GM12878 (cell line): ENCODE results near the gene HERC2. TPM values are rescaled to one million over a fixed set of nuclear protein-coding genes. Genes with fewer than 3 reads are reported as not detected.
A peak's percentile ranks its signal among the peaks of the same experiment; 100 is the strongest.

Experiments
- ATAC-seq: fragments of 200-7000 bp; cut with Tn5 transposase; 3 replicates; pipeline ENCODE4 v1.9.1; 2020; ENCODE audit warnings: mild to moderate bottlenecking, moderate library complexity
- BruUV-seq: library from RNA; stranded (reverse); fragments of 400-500 nt; replicated peaks from 2 replicates; lab custom pipeline; 2021; lab: Mats Ljungman, UMichigan
- CTCF ChIA-PET: fragments of 300-600 bp; sonication (Branson Sonifier 250); formaldehyde crosslinking; extraction: SDS; loops from one replicate; lab custom pipeline; 2021; ENCODE audit warnings: inconsistent platforms; lab: Yijun Ruan, JAX
- POLR2A ChIA-PET: fragments of 350-600 bp; formaldehyde crosslinking; extraction: SDS; loops from one replicate; lab custom pipeline; 2021; ENCODE audit warnings: inconsistent platforms; lab: Charles Lee
- RAD21 ChIA-PET: fragments of 300-600 bp; sonication (Branson Sonifier 250); formaldehyde crosslinking; loops from one replicate; lab custom pipeline; 2023; ENCODE audit warnings: antibody characterized with exemption; ENCODE audit not compliant: unreplicated experiment; lab: Charles Lee
- SMC1A ChIA-PET: fragments of 300-600 bp; sonication (Branson Sonifier 250); formaldehyde crosslinking; loops from one replicate; lab custom pipeline; 2023; ENCODE audit not compliant: unreplicated experiment, uncharacterized antibody; lab: Charles Lee
- DNase-seq: peaks from one replicate; pipeline ENCODE4 v3.0.0-alpha.2; 2011; ENCODE audit warnings: low read depth, low spot score
- FAIRE-seq: peaks from 3 replicates; lab custom pipeline; 2011; peaks lifted over from hg19 to GRCh38; lab: Jason Lieb, UNC
- H2AFZ ChIP-seq: 2 replicates; pipeline ENCODE4 v1.6.0; 2011; ENCODE audit warnings: low read depth, low read length, control low read depth; ENCODE audit not compliant: control insufficient read depth
- H3K27ac ChIP-seq: 2 replicates; pipeline ENCODE4 v1.5.1; 2011; ENCODE audit warnings: control low read depth; ENCODE audit not compliant: control insufficient read depth, insufficient read depth
- H3K27me3 ChIP-seq, 2 experiments: replicated peaks in 1 of 2; 2 replicates each; pipeline versions ENCODE4 v1.6.0 to v1.6.1; 2011; ENCODE audit warnings: low read length in 1 of 2; ENCODE audit not compliant: control insufficient read depth in 2 of 2, insufficient read depth in 2 of 2
- H3K36me3 ChIP-seq, 2 experiments: 2 replicates each; pipeline ENCODE4 v1.5.1; 2011; ENCODE audit warnings: low read length in 1 of 2; ENCODE audit not compliant: control insufficient read depth in 2 of 2, insufficient read depth in 2 of 2
- H3K4me1 ChIP-seq: 2 replicates; pipeline ENCODE4 v1.6.1; 2011; ENCODE audit warnings: mild to moderate bottlenecking, low read length, moderate library complexity, mixed read lengths; ENCODE audit not compliant: control insufficient read depth, insufficient read depth
- H3K4me2 ChIP-seq: 2 replicates; pipeline ENCODE4 v1.6.0; 2011; ENCODE audit warnings: control low read depth; ENCODE audit not compliant: control insufficient read depth, insufficient read depth
- H3K4me3 ChIP-seq: fragments of 200-600 bp; sonication (generic); 2 replicates; pipeline ENCODE4 v1.5.1; 2016
- H3K79me2 ChIP-seq: 2 replicates; pipeline ENCODE4 v1.6.0; 2011; ENCODE audit warnings: low read length; ENCODE audit not compliant: control insufficient read depth, insufficient read depth
- H3K9ac ChIP-seq: 2 replicates; pipeline ENCODE4 v1.8.0; 2011; ENCODE audit warnings: low read length, control low read depth, mixed read lengths; ENCODE audit not compliant: control insufficient read depth, insufficient read depth
- H3K9me3 ChIP-seq: replicated peaks from 3 replicates; pipeline ENCODE4 v1.5.1; 2011; ENCODE audit warnings: mild to moderate bottlenecking, low read length; ENCODE audit not compliant: control insufficient read depth, insufficient read depth
- H4K20me1 ChIP-seq: 2 replicates; pipeline ENCODE4 v1.6.0; 2011; ENCODE audit not compliant: control insufficient read depth, insufficient read depth
- HCFC1 ChIP-seq: fragments of 150-350 bp; IDR thresholded peaks from 2 replicates; pipeline ENCODE4 v1.6.1; 2014; ENCODE audit warnings: low read length
- IKZF1 ChIP-seq: fragments of 450-650 bp; conservative IDR thresholded peaks from 2 replicates; pipeline ENCODE4 v1.6.1; 2017; ENCODE audit warnings: antibody characterized with exemption, mild to moderate bottlenecking
- RAD21 ChIP-seq: IDR thresholded peaks from 2 replicates; pipeline ENCODE4 v1.6.1; 2011; ENCODE audit warnings: mild to moderate bottlenecking, low read depth, low read length, moderate library complexity; ENCODE audit not compliant: insufficient read depth
- RCOR1 ChIP-seq: conservative IDR thresholded peaks from 2 replicates; pipeline ENCODE4 v1.6.1; 2012; ENCODE audit warnings: low read depth, low read length, improper control_type of control experiment
- SKIL ChIP-seq: fragments of 450-650 bp; IDR thresholded peaks from 2 replicates; pipeline ENCODE4 v1.6.1; 2017; ENCODE audit warnings: mild to moderate bottlenecking, low read depth, inconsistent platforms; ENCODE audit not compliant: poor library complexity, severe bottlenecking
- SMC3 ChIP-seq: IDR thresholded peaks from 2 replicates; pipeline ENCODE4 v1.6.1; 2011; ENCODE audit warnings: low read length, improper control_type of control experiment, borderline replicate concordance
- ZBTB4 ChIP-seq: fragments of 450-650 bp; formaldehyde crosslinking; IDR thresholded peaks from 2 replicates; pipeline ENCODE4 v1.4.0; 2022; ENCODE audit warnings: mild to moderate bottlenecking, moderate library complexity
- WGBS: methylation state at CpG from one replicate; pipeline ENCODE4 v1.1.6; 2016; ENCODE audit warnings: low lambda C conversion rate; ENCODE audit not compliant: insufficient replicate concordance, insufficient coverage; ENCODE audit errors: missing lambda C conversion rate; 5-methylcytosine and 5-hydroxymethylcytosine counted together
- in situ Hi-C: fragments of 300-500 bp; cut with MboI; formaldehyde crosslinking; loops from 9 replicates; pipeline ENCODE4 v1.14.3; 2018; ENCODE audit warnings: mixed read lengths
- intact Hi-C: fragments of 100-400 bp; cut with micrococcal nuclease; formaldehyde crosslinking; loops from one replicate; pipeline ENCODE4 v1.14.2; 2022; ENCODE audit not compliant: unreplicated experiment
- polyA plus RNA-seq, 11 experiments: library from polyadenylated mRNA; depleted of rRNA in 4 of 11; unstranded in 6 of 11; stranded (reverse) in 5 of 11; fragments of >200 nt; fragmentation: Nextera tagmentation in 4 of 11; fragmentation: Illumina TruSeq in 1 of 11; extraction: Ambion mirVana in 4 of 11; extraction: Trizol in 1 of 11; gene quantifications; 1 replicate in 1 of 11; 2 replicates in 10 of 11; pipeline versions ENCODE4 v1.2.1 to v1.2.3, GENCODE V29; 2011 to 2016; ENCODE audit warnings: inconsistent platforms in 2 of 11, missing spikeins in 2 of 11, low read depth in 1 of 11
- total RNA-seq, 4 experiments: library from RNA; depleted of rRNA in 3 of 4; stranded (reverse); fragments of >200 nt in 3 of 4; fragmentation: Illumina TruSeq in 1 of 4; extraction: Trizol in 1 of 4; gene quantifications; 2 replicates each; pipeline versions ENCODE4 v1.2.1 to v1.2.3, GENCODE V29; 2013 to 2021
- TF ChIP-seq, protein P1 (sequence below): fragments of 450-650 bp; formaldehyde crosslinking; IDR thresholded peaks from 2 replicates; pipeline ENCODE4 v1.5.0; 2022; ENCODE audit warnings: mild to moderate bottlenecking, missing genetic modification characterization
- TF ChIP-seq, protein P2 (sequence below), 3 experiments: IDR thresholded peaks in 2 of 3; conservative IDR thresholded peaks in 1 of 3; 2 replicates each; pipeline ENCODE4 v1.5.1; 2011; ENCODE audit warnings: low read depth in 3 of 3, low read length in 3 of 3, mild to moderate bottlenecking in 3 of 3, control low read depth in 2 of 3, moderate library complexity in 2 of 3, inconsistent platforms in 1 of 3, mixed read lengths in 1 of 3; ENCODE audit not compliant: control insufficient read depth in 2 of 3, insufficient read depth in 1 of 3; ENCODE audit errors: extremely low read depth in 1 of 3

The HERC2 gene
- total and polyA plus RNA-seq, 10 of the 15 experiments (the other 5 are each of a cell fraction or from before 2014, with no cell fraction given): 6.1 to 39.0 (median 24.0) TPM

DNA sequence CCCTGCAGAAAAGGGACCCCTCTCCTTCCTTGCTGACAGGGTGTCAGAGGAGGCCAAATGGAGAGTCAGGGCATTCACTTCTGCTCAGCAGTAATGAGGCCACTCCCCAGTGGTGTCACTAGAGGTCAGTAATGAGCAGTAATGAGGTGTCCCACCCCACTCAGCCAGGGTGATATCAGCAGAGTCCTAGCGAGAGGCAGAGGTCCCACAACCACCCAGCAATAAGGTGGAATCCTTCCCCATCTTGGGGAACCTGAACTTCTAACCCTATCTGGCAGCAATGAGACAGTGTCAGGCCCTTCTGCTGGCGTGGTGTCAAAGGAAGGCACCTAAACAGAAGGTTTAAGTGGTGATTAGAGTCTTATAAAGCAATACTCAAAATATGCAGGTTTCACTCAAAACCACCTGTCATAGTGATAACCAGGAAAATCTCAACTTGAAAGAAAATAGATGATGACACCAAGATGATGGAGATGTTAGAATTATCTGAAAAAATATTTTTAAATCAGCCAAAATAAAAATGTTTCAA, 235.7 kb downstream of the HERC2 start:
- TF ChIP-seq ZBTB4 (CRISPR knock-in tag) (no peak), HCFC1 (no peak), SMC3 (peak; percentile 52), SKIL (no peak), RAD21 (peak; percentile 47), RCOR1 (no peak), IKZF1 (no peak)
- TF ChIP-seq, protein P1, sequence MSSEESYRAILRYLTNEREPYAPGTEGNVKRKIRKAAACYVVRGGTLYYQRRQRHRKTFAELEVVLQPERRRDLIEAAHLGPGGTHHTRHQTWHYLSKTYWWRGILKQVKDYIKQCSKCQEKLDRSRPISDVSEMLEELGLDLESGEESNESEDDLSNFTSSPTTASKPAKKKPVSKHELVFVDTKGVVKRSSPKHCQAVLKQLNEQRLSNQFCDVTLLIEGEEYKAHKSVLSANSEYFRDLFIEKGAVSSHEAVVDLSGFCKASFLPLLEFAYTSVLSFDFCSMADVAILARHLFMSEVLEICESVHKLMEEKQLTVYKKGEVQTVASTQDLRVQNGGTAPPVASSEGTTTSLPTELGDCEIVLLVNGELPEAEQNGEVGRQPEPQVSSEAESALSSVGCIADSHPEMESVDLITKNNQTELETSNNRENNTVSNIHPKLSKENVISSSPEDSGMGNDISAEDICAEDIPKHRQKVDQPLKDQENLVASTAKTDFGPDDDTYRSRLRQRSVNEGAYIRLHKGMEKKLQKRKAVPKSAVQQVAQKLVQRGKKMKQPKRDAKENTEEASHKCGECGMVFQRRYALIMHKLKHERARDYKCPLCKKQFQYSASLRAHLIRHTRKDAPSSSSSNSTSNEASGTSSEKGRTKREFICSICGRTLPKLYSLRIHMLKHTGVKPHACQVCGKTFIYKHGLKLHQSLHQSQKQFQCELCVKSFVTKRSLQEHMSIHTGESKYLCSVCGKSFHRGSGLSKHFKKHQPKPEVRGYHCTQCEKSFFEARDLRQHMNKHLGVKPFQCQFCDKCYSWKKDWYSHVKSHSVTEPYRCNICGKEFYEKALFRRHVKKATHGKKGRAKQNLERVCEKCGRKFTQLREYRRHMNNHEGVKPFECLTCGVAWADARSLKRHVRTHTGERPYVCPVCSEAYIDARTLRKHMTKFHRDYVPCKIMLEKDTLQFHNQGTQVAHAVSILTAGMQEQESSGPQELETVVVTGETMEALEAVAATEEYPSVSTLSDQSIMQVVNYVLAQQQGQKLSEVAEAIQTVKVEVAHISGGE: no peak
- TF ChIP-seq, protein P2, sequence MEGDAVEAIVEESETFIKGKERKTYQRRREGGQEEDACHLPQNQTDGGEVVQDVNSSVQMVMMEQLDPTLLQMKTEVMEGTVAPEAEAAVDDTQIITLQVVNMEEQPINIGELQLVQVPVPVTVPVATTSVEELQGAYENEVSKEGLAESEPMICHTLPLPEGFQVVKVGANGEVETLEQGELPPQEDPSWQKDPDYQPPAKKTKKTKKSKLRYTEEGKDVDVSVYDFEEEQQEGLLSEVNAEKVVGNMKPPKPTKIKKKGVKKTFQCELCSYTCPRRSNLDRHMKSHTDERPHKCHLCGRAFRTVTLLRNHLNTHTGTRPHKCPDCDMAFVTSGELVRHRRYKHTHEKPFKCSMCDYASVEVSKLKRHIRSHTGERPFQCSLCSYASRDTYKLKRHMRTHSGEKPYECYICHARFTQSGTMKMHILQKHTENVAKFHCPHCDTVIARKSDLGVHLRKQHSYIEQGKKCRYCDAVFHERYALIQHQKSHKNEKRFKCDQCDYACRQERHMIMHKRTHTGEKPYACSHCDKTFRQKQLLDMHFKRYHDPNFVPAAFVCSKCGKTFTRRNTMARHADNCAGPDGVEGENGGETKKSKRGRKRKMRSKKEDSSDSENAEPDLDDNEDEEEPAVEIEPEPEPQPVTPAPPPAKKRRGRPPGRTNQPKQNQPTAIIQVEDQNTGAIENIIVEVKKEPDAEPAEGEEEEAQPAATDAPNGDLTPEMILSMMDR (IDR thresholded peaks at IDR 0.05 in 2 of 3, conservative IDR thresholded peaks at IDR 0.05 in 1 of 3; ENCODE audit: control insufficient read depth in 2 of 3, extremely low read depth in 1 of 3, insufficient read depth in 1 of 3, low read depth in 3 of 3, low read length in 3 of 3): peak; percentile 70 to 76 (median 76)
- TF ChIP-seq, all 136 proteins: peak for 3
- H3K79me2 ChIP-seq: no peaks in the 10 kb centered on the region
- H3K4me1 ChIP-seq: no peaks in the 10 kb centered on the region
- no peaks in the 10 kb centered on the region; the same call in 2 of the 3 replicates for H3K9me3 ChIP-seq
- ChIA-PET POLR2A (no interaction called here), SMC1A (no interaction called here), CTCF (no interaction called here), RAD21 (no interaction called here)
- peak; percentile 25 for DNase-seq
- BruUV-seq: no TSS peak
- no peaks in the 10 kb centered on the region for H3K27me3 ChIP-seq
- peak; percentile 74 for FAIRE-seq
- no peak overlapping the region for H3K9ac ChIP-seq
- in situ Hi-C loops (no loop called here), intact Hi-C loops (no loop called here)
- H3K4me2 ChIP-seq: 0 out of 2 replicates have a peak overlapping the region, but pooled peaks have one; percentile 42
- peak; percentile 99 for ATAC-seq
- H2AFZ ChIP-seq: no peak overlapping the region
- H4K20me1 ChIP-seq: no peaks in the 10 kb centered on the region
- no peak overlapping the region for H3K27ac ChIP-seq
- no peak overlapping the region for H3K4me3 ChIP-seq
- H3K36me3 ChIP-seq: no peaks in the 10 kb centered on the region
- WGBS: 2% methylated on average over 2 of the region's 2 CpGs
